GM19238 (cell line): ENCODE data around the gene ADCY3.
"Not testable (repeated sequence)": the region's sequence is repeated elsewhere in the genome, so short reads cannot be mapped to it uniquely, and the experiment has no call there.

ENCODE experiments used
- DNase-seq: peaks from one replicate; pipeline ENCODE4 v3.0.0; 2011; ENCODE audit warnings: low spot score; ENCODE audit not compliant: insufficient read length

The ADCY3 gene

GRCh38 chr2:24852026-24852425 lies 68.0 kb downstream of the ADCY3 start:
- DNase-seq: no peak

- DNase-seq: no peak
These were observed 69.1 kb downstream of the ADCY3 start for GRCh38 chr2:24850944-24851343.

GRCh38 chr2:24845691-24846090 lies 74.3 kb downstream of the ADCY3 start:
- DNase-seq: no peak

- DNase-seq: no peak
These were observed 75.9 kb downstream of the ADCY3 start for GRCh38 chr2:24844023-24844685.

GRCh38 chr2:24843330-24843860 lies 76.6 kb downstream of the ADCY3 start:
- no peak for DNase-seq

- no peak for DNase-seq
These were observed 77.7 kb downstream of the ADCY3 start for GRCh38 chr2:24842081-24843050.

- no peak for DNase-seq
These were observed 78.8 kb downstream of the ADCY3 start for GRCh38 chr2:24840962-24841945.

GRCh38 chr2:24840164-24840869 lies 79.7 kb downstream of the ADCY3 start:
- DNase-seq: no peak

- DNase-seq: no peak
These were observed 80.3 kb downstream of the ADCY3 start for GRCh38 chr2:24839729-24840128.

GRCh38 chr2:24838541-24838940 lies 81.5 kb downstream of the ADCY3 start:
- no peak for DNase-seq

- DNase-seq: no peak
These were observed 82.0 kb downstream of the ADCY3 start for GRCh38 chr2:24837996-24838513.

GRCh38 chr2:24836706-24837105 lies 83.3 kb downstream of the ADCY3 start:
- no peak for DNase-seq

- no peak for DNase-seq
These were observed 83.8 kb downstream of the ADCY3 start for GRCh38 chr2:24836206-24836605.

- not testable (repeated sequence) for DNase-seq
These were observed 84.6 kb downstream of the ADCY3 start for GRCh38 chr2:24835411-24835810.

GRCh38 chr2:24834733-24835395 lies 85.2 kb downstream of the ADCY3 start:
- no peak for DNase-seq

- DNase-seq: no peak
These were observed 86.0 kb downstream of the ADCY3 start for GRCh38 chr2:24833821-24834732.

- DNase-seq: no peak
These were observed 86.9 kb downstream of the ADCY3 start for GRCh38 chr2:24832931-24833701.

- no peak for DNase-seq
These were observed 87.5 kb downstream of the ADCY3 start for GRCh38 chr2:24832521-24832920.
